GM12878 (cell line): ENCODE measurements around the gene CTSC. TPM values are rescaled to one million over a fixed set of nuclear protein-coding genes. Genes with fewer than 3 reads are reported as not detected.
"Not testable (repeated sequence)": the region's sequence is repeated elsewhere in the genome, so short reads cannot be mapped to it uniquely, and the experiment has no call there.

ENCODE experiments used
- ATAC-seq: fragments of 200-7000 bp; cut with Tn5 transposase; 3 replicates; pipeline ENCODE4 v1.9.1; 2020; ENCODE audit warnings: mild to moderate bottlenecking, moderate library complexity
- BruUV-seq: library from RNA; stranded (reverse); fragments of 400-500 nt; replicated peaks from 2 replicates; lab custom pipeline; 2021; lab: Mats Ljungman, UMichigan
- CTCF ChIA-PET: fragments of 300-600 bp; sonication (Branson Sonifier 250); formaldehyde crosslinking; extraction: SDS; loops from one replicate; lab custom pipeline; 2021; ENCODE audit warnings: inconsistent platforms; lab: Yijun Ruan, JAX
- POLR2A ChIA-PET: fragments of 350-600 bp; formaldehyde crosslinking; extraction: SDS; loops from one replicate; lab custom pipeline; 2021; ENCODE audit warnings: inconsistent platforms; lab: Charles Lee
- RAD21 ChIA-PET: fragments of 300-600 bp; sonication (Branson Sonifier 250); formaldehyde crosslinking; loops from one replicate; lab custom pipeline; 2023; ENCODE audit warnings: antibody characterized with exemption; ENCODE audit not compliant: unreplicated experiment; lab: Charles Lee
- SMC1A ChIA-PET: fragments of 300-600 bp; sonication (Branson Sonifier 250); formaldehyde crosslinking; loops from one replicate; lab custom pipeline; 2023; ENCODE audit not compliant: unreplicated experiment, uncharacterized antibody; lab: Charles Lee
- DNase-seq: peaks from one replicate; pipeline ENCODE4 v3.0.0-alpha.2; 2011; ENCODE audit warnings: low read depth, low spot score
- FAIRE-seq: peaks from 3 replicates; lab custom pipeline; 2011; peaks lifted over from hg19 to GRCh38; lab: Jason Lieb, UNC
- H2AFZ ChIP-seq: 2 replicates; pipeline ENCODE4 v1.6.0; 2011; ENCODE audit warnings: low read depth, low read length, control low read depth; ENCODE audit not compliant: control insufficient read depth
- H3K27ac ChIP-seq: 2 replicates; pipeline ENCODE4 v1.5.1; 2011; ENCODE audit warnings: control low read depth; ENCODE audit not compliant: control insufficient read depth, insufficient read depth
- H3K27me3 ChIP-seq, 2 experiments: replicated peaks in 1 of 2; 2 replicates each; pipeline versions ENCODE4 v1.6.0 to v1.6.1; 2011; ENCODE audit warnings: low read length in 1 of 2; ENCODE audit not compliant: control insufficient read depth in 2 of 2, insufficient read depth in 2 of 2
- H3K36me3 ChIP-seq, 2 experiments: 2 replicates each; pipeline ENCODE4 v1.5.1; 2011; ENCODE audit warnings: low read length in 1 of 2; ENCODE audit not compliant: control insufficient read depth in 2 of 2, insufficient read depth in 2 of 2
- H3K4me1 ChIP-seq: 2 replicates; pipeline ENCODE4 v1.6.1; 2011; ENCODE audit warnings: mild to moderate bottlenecking, low read length, moderate library complexity, mixed read lengths; ENCODE audit not compliant: control insufficient read depth, insufficient read depth
- H3K4me2 ChIP-seq: 2 replicates; pipeline ENCODE4 v1.6.0; 2011; ENCODE audit warnings: control low read depth; ENCODE audit not compliant: control insufficient read depth, insufficient read depth
- H3K4me3 ChIP-seq: fragments of 200-600 bp; sonication (generic); 2 replicates; pipeline ENCODE4 v1.5.1; 2016
- H3K79me2 ChIP-seq: 2 replicates; pipeline ENCODE4 v1.6.0; 2011; ENCODE audit warnings: low read length; ENCODE audit not compliant: control insufficient read depth, insufficient read depth
- H3K9ac ChIP-seq: 2 replicates; pipeline ENCODE4 v1.8.0; 2011; ENCODE audit warnings: low read length, control low read depth, mixed read lengths; ENCODE audit not compliant: control insufficient read depth, insufficient read depth
- H3K9me3 ChIP-seq: replicated peaks from 3 replicates; pipeline ENCODE4 v1.5.1; 2011; ENCODE audit warnings: mild to moderate bottlenecking, low read length; ENCODE audit not compliant: control insufficient read depth, insufficient read depth
- H4K20me1 ChIP-seq: 2 replicates; pipeline ENCODE4 v1.6.0; 2011; ENCODE audit not compliant: control insufficient read depth, insufficient read depth
- WGBS: methylation state at CpG from one replicate; pipeline ENCODE4 v1.1.6; 2016; ENCODE audit warnings: low lambda C conversion rate; ENCODE audit not compliant: insufficient replicate concordance, insufficient coverage; ENCODE audit errors: missing lambda C conversion rate; 5-methylcytosine and 5-hydroxymethylcytosine counted together
- in situ Hi-C: fragments of 300-500 bp; cut with MboI; formaldehyde crosslinking; loops from 9 replicates; pipeline ENCODE4 v1.14.3; 2018; ENCODE audit warnings: mixed read lengths
- intact Hi-C: fragments of 100-400 bp; cut with micrococcal nuclease; formaldehyde crosslinking; loops from one replicate; pipeline ENCODE4 v1.14.2; 2022; ENCODE audit not compliant: unreplicated experiment
- polyA plus RNA-seq, 11 experiments: library from polyadenylated mRNA; depleted of rRNA in 4 of 11; unstranded in 6 of 11; stranded (reverse) in 5 of 11; fragments of >200 nt; fragmentation: Nextera tagmentation in 4 of 11; fragmentation: Illumina TruSeq in 1 of 11; extraction: Ambion mirVana in 4 of 11; extraction: Trizol in 1 of 11; gene quantifications; 1 replicate in 1 of 11; 2 replicates in 10 of 11; pipeline versions ENCODE4 v1.2.1 to v1.2.3, GENCODE V29; 2011 to 2016; ENCODE audit warnings: inconsistent platforms in 2 of 11, missing spikeins in 2 of 11, low read depth in 1 of 11
- total RNA-seq, 4 experiments: library from RNA; depleted of rRNA in 3 of 4; stranded (reverse); fragments of >200 nt in 3 of 4; fragmentation: Illumina TruSeq in 1 of 4; extraction: Trizol in 1 of 4; gene quantifications; 2 replicates each; pipeline versions ENCODE4 v1.2.1 to v1.2.3, GENCODE V29; 2013 to 2021

The CTSC gene
- total and polyA plus RNA-seq, 10 of the 15 experiments (the other 5 are each of a cell fraction or from before 2014, with no cell fraction given) = 289 to 1,123 (median 430) TPM

- POLR2A ChIA-PET, H2AFZ ChIP-seq, H3K4me2 ChIP-seq, DNase-seq, H3K9me3 ChIP-seq, RAD21 ChIA-PET, CTCF ChIA-PET, H3K27me3 ChIP-seq, H3K4me3 ChIP-seq, H3K79me2 ChIP-seq, H3K9ac ChIP-seq, intact Hi-C loops, H3K4me1 ChIP-seq, FAIRE-seq, BruUV-seq, ATAC-seq, H3K36me3 ChIP-seq, in situ Hi-C loops, H4K20me1 ChIP-seq, SMC1A ChIA-PET, H3K27ac ChIP-seq: not testable (repeated sequence)
- WGBS = 53% methylated on average over 2 of the region's 2 CpGs
Measured at GRCh38 chr11:88245576-88245975, 92.0 kb downstream of the CTSC start.

Other genes starting within 250 kb of the CTSC start
- gene RAB38, start 162.3 kb downstream of the CTSC start, total RNA-seq (2014; rRNA removed) = 10.7 and 12.3 TPM in 2 replicates
- gene RAB38, start 162.3 kb downstream of the CTSC start, total RNA-seq (2014; rRNA removed; fragmentation: Illumina TruSeq; extraction: Trizol) = 10.4 and 11.3 TPM in 2 replicates
- gene RAB38, start 162.3 kb downstream of the CTSC start, total RNA-seq (2021) = 7.1 and 8.4 TPM in 2 replicates
- gene RAB38, start 162.3 kb downstream of the CTSC start, polyA plus RNA-seq (2011; rRNA removed) = 12.5 and 15.7 TPM in 2 replicates
- 11.0 and 13.7 TPM in 2 replicates for gene RAB38, start 162.3 kb downstream of the CTSC start, polyA plus RNA-seq (2014; fragmentation: Illumina TruSeq; extraction: Trizol)
- 10 to 100 TPM; 12.3 to 19.0 TPM for gene RAB38, start 162.3 kb downstream of the CTSC start, polyA plus RNA-seq (2014; fragmentation: Nextera tagmentation; extraction: Ambion mirVana)
- 8.2 and 10.1 TPM in 2 replicates for gene RAB38, start 162.3 kb downstream of the CTSC start, polyA plus RNA-seq (2014; rRNA removed)
- gene RAB38, start 162.3 kb downstream of the CTSC start, polyA plus RNA-seq (2016; fragmentation: Nextera tagmentation; extraction: Ambion mirVana) = 10 to 100 TPM; 29.4 to 30.5 TPM